ENCODE data around the gene KCNQ2.

DNA sequence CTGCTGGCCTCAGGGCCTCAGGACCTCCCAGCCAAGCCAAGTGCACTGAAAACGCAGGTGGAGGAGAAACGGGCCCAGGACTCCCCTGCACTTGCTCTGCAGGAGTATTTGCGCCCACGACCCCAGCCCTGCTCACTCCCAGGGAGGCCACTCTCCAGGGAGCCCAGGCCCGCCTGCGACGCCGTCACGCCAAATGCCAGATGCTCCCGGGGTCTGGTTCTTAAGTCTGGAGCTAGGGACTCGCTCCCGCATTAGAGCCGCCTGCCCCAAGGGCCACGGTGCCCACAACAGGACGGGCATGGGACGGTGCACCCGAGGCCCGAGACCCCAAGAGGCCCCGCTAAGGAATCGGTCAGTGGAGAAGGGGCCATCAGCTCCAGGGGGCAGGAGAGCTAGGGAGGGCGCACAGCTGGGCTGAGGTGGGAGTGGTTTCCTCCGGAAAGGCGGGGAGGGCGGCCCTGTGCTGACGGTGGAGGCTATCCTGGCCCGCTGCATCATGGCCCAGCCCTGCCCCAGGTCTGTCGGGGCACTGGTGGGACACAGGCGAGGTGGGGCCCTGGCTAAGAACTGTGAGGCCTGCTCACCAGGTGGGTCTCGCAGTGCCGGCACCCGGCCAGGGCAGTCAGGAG lies 67.2 kb downstream of the KCNQ2 start:
- TF ChIP-seq, protein P1, sequence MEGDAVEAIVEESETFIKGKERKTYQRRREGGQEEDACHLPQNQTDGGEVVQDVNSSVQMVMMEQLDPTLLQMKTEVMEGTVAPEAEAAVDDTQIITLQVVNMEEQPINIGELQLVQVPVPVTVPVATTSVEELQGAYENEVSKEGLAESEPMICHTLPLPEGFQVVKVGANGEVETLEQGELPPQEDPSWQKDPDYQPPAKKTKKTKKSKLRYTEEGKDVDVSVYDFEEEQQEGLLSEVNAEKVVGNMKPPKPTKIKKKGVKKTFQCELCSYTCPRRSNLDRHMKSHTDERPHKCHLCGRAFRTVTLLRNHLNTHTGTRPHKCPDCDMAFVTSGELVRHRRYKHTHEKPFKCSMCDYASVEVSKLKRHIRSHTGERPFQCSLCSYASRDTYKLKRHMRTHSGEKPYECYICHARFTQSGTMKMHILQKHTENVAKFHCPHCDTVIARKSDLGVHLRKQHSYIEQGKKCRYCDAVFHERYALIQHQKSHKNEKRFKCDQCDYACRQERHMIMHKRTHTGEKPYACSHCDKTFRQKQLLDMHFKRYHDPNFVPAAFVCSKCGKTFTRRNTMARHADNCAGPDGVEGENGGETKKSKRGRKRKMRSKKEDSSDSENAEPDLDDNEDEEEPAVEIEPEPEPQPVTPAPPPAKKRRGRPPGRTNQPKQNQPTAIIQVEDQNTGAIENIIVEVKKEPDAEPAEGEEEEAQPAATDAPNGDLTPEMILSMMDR (IDR thresholded peaks at IDR 0.05; ENCODE audit: low read depth, low read length) = no peak
- TF ChIP-seq EZH2phosphoT487 (IDR thresholded peaks at IDR 0.05; ENCODE audit: low read depth) = no peak

Data from OCI-LY3 (cell line).